HuH-7 (cell line): ENCODE measurements around the gene LDLRAD4.

Experiments used
- DNase-seq: peaks from one replicate; pipeline ENCODE4 v3.0.0; 2011; ENCODE audit warnings: low spot score

Gene LDLRAD4

DNA sequence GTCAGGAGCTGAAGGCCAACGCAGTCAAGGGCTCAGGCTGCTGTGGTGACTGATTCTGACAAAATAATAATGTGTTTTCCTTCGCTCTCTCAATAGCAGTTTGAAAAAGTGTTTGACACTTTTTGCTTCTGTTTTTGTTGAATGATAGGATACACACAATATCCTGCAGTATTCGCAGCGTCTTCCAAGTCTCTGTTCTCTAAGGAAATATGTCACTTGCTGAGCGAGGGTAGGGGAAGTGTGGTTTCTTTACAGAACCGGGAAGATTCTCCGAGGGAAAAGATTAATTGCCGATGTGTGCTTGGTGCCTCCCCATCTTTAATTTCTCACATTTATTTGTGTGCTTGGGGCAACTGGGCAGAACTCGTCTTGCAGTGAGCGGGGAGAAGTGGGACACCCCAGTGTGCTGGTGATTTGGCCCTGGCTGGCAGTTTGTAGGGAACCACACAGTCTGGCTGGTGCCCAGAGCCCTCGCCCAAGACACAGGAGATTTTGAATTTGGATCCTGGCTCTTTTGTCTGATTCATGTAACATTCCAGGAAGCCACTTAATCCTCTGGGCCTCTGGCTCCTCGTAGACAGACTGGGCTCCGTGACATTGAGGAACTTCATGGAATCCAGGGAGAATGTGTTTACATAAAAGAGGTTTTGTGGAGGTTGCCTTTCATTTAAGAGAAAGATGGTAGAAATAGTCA lies 169.4 kb downstream of the LDLRAD4 start:
- DNase-seq, result no peak

GRCh38 chr18:13388586-13389490 lies 170.3 kb downstream of the LDLRAD4 start:
- no peak for DNase-seq

GRCh38 chr18:13389491-13390131 lies 171.1 kb downstream of the LDLRAD4 start:
- DNase-seq, result no peak

GRCh38 chr18:13390196-13390595 lies 171.6 kb downstream of the LDLRAD4 start:
- DNase-seq, result no peak

DNA sequence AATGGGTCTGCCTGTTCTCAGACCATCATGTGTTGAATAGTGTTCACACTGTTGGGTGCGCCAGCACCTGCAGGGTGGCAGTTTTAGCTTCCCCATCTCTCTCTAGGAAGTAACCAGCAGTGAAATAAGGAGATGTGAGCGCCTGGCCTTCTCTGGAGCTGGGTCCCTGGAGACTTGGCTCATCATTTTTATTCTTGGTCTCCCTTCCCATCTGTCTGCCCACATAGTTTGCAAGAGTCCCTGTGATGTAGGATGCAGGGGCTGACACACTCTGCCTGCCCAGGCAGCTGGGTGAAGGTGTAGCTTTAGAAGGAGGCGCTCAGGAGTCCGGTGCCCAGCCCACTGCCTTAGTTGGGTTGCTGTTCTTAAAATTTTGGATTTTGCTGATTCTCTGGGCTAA lies 172.2 kb downstream of the LDLRAD4 start:
- no peak for DNase-seq

GRCh38 chr18:13392029-13392750 lies 173.6 kb downstream of the LDLRAD4 start:
- DNase-seq, result no peak

GRCh38 chr18:13392899-13393298 lies 174.3 kb downstream of the LDLRAD4 start:
- DNase-seq, result no peak

- no peak for DNase-seq
Measured at GRCh38 chr18:13393338-13393737, 174.8 kb downstream of the LDLRAD4 start.

DNA sequence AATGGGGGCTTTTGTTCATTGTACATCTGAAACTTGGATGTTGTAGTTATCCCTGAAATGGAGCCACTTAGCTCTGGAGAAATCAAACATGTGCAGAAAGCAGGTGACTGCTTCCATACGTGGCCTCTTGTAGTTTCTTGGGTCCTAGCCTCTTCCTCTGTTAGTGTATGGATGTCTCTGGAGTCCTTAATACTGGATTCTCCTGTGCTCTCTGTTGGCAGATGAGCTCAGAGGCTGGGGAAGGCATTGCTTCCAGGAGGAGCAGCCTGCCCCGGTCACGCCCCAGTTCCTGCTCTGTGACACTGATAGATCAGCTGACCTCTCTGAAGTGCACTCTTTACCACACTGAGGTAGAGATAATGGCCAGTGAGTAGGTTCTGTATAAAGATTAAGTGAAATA lies 176.2 kb downstream of the LDLRAD4 start:
- DNase-seq, result no peak

DNA sequence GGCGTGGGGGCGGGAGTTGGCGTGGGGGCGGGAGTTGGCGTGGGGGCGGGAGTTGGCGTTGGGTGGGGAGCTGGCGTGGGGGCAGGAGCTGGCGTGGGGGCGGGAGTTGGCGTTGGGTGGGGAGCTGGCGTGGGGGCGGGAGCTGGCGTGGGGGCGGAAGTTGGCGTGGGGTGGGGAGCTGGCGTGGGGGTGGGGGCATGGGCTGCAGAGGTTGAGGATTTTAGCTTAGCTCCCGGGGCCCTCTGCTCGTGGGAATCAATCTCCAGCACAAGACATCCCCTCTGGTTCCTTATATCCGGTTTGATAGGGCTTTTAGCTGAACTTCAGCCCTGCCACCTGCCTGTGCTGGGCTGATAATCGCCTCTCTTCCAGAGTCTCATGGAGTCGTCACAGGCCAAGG lies 177.0 kb downstream of the LDLRAD4 start:
- no peak for DNase-seq

GRCh38 chr18:13397504-13398163 lies 179.1 kb downstream of the LDLRAD4 start:
- DNase-seq, result no peak

DNA sequence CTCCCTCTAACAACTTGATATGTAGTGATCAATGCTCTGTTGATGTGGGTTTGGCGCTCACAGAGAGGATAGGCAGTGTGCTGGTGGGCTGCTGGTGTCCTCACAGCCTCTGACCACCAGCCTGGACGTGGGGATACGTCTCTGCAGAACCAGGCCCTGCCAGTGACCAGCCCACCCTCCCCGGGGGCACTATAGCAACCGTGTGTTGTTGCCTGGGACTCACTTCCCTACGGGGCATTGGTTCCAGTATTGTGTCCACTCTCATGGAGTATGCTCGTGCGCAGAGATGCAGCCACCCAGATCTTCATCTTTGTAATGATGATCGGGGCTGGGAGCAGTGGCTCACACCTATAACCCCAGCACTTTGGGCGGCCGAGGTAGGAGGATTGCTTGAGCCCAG lies 180.1 kb downstream of the LDLRAD4 start:
- DNase-seq, result no peak

DNA sequence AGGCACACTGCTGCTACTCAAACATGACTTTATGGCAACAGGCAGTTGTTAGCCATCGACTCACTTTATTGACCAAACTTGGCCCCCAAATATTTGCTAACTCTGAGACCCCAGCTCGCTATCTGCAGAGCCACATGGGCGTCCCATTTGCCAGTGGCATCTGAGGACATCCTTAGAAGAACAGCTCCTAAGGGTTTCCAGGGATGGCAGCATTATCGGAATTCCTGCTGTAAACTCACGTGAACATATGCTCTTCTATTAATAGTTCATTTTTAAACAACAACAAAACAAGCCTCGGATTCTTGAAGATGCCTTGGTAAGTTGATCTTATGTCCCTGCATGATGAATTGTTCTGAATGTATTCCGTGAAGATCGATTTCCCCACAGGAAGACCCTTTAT lies 181.0 kb downstream of the LDLRAD4 start:
- no peak for DNase-seq

- no peak for DNase-seq
Measured at GRCh38 chr18:13400636-13401315, 182.2 kb downstream of the LDLRAD4 start.

- no peak for DNase-seq
Measured at GRCh38 chr18:13401404-13401803, 182.8 kb downstream of the LDLRAD4 start.

GRCh38 chr18:13401826-13402225 lies 183.3 kb downstream of the LDLRAD4 start:
- no peak for DNase-seq

GRCh38 chr18:13403786-13404549 lies 185.4 kb downstream of the LDLRAD4 start:
- DNase-seq, result no peak

GRCh38 chr18:13405305-13406038 lies 186.9 kb downstream of the LDLRAD4 start:
- DNase-seq, result no peak

GRCh38 chr18:13406049-13406615 lies 187.6 kb downstream of the LDLRAD4 start:
- DNase-seq, result no peak
